ENCODE results near the gene PRDM16.

GRCh38 chr1:3069491-3070308 is 697 bp downstream of the PRDM16 start:
- peak; percentile 37 for TF ChIP-seq CTCF (IDR thresholded peaks at IDR 0.05)
- TF ChIP-seq SIN3A (IDR thresholded peaks at IDR 0.05; ENCODE audit: borderline replicate concordance, low read depth, low read length), result no peak

Data from SK-N-SH (cell line).